ENCODE data around the gene PACSIN1.

The PACSIN1 gene

GRCh38 chr6:34557228-34557627 lies 91.4 kb downstream of the PACSIN1 start:
- no peaks in the 10 kb centered on the region for H3K36me3 ChIP-seq
- peaks cover 38% of the 10 kb centered on the region for H3K4me1 ChIP-seq
- no peak overlapping the region for H3K9ac ChIP-seq
- no peaks in the 10 kb centered on the region for H3K27me3 ChIP-seq
- no peak overlapping the region for H3K4me2 ChIP-seq
- peaks cover 11% of the 10 kb centered on the region for H3K9me3 ChIP-seq
- no peak for TF ChIP-seq Cebpa-rat (IDR thresholded peaks at IDR 0.05)
- H3K4me3 ChIP-seq = no peak overlapping the region
- no peak overlapping the region for H3K27ac ChIP-seq
- no peaks in the 10 kb centered on the region for H4K20me1 ChIP-seq

GRCh38 chr6:34558172-34558714 lies 92.4 kb downstream of the PACSIN1 start:
- no peak for TF ChIP-seq Cebpa-rat (IDR thresholded peaks at IDR 0.05)
- no peak overlapping the region for H3K4me2 ChIP-seq
- no peaks in the 10 kb centered on the region for H3K36me3 ChIP-seq
- H3K9me3 ChIP-seq = peaks cover 11% of the 10 kb centered on the region
- no peaks in the 10 kb centered on the region for H4K20me1 ChIP-seq
- H3K4me3 ChIP-seq = no peak overlapping the region
- no peak overlapping the region for H3K27ac ChIP-seq
- H3K27me3 ChIP-seq = no peaks in the 10 kb centered on the region
- H3K9ac ChIP-seq = no peak overlapping the region
- peaks cover 38% of the 10 kb centered on the region for H3K4me1 ChIP-seq

- no peaks in the 10 kb centered on the region for H4K20me1 ChIP-seq
- peaks cover 11% of the 10 kb centered on the region for H3K9me3 ChIP-seq
- no peak overlapping the region for H3K4me2 ChIP-seq
Observed at GRCh38 chr6:34559651-34560365, 93.9 kb downstream of the PACSIN1 start.

GRCh38 chr6:34560366-34561226 lies 94.7 kb downstream of the PACSIN1 start:
- Histone ChIP-seq H3K4me1 (peaks cover 16% of the 10 kb centered on the region), H3K36me3 (no peaks in the 10 kb centered on the region), H4K20me1 (no peaks in the 10 kb centered on the region), H3K4me3 (no peak overlapping the region), H3K27ac (no peak overlapping the region), H3K27me3 (no peaks in the 10 kb centered on the region), H3K9ac (no peak overlapping the region), H3K9me3 (peaks cover 11% of the 10 kb centered on the region), H3K4me2 (no peak overlapping the region)
- no peak for TF ChIP-seq Cebpa-rat (IDR thresholded peaks at IDR 0.05)

More at GRCh38 chr6:34559651-34560365, 93.9 kb downstream of the PACSIN1 start:
- no peaks in the 10 kb centered on the region for H3K36me3 ChIP-seq
- no peak overlapping the region for H3K4me3 ChIP-seq
- peaks cover 24% of the 10 kb centered on the region for H3K4me1 ChIP-seq
- H3K9ac ChIP-seq = no peak overlapping the region
- H3K27ac ChIP-seq = no peak overlapping the region
- no peaks in the 10 kb centered on the region for H3K27me3 ChIP-seq
- no peak for TF ChIP-seq Cebpa-rat (IDR thresholded peaks at IDR 0.05)

GRCh38 chr6:34561227-34561530 lies 95.3 kb downstream of the PACSIN1 start:
- TF ChIP-seq Cebpa-rat (IDR thresholded peaks at IDR 0.05) = no peak
- Histone ChIP-seq H3K9me3 (peaks cover 11% of the 10 kb centered on the region), H3K27ac (no peak overlapping the region), H3K36me3 (no peaks in the 10 kb centered on the region), H3K4me1 (peaks cover 10% of the 10 kb centered on the region; the same call in 1 of the 2 replicates), H4K20me1 (no peaks in the 10 kb centered on the region), H3K9ac (no peak overlapping the region), H3K27me3 (no peaks in the 10 kb centered on the region), H3K4me3 (no peak overlapping the region), H3K4me2 (no peak overlapping the region)

- no peak for TF ChIP-seq Cebpa-rat (IDR thresholded peaks at IDR 0.05)
- Histone ChIP-seq H4K20me1 (no peaks in the 10 kb centered on the region), H3K4me2 (no peak overlapping the region), H3K4me1 (peaks cover 2% of the 10 kb centered on the region; the same call in 1 of the 2 replicates), H3K4me3 (no peak overlapping the region), H3K9ac (no peak overlapping the region), H3K36me3 (no peaks in the 10 kb centered on the region), H3K27me3 (no peaks in the 10 kb centered on the region), H3K9me3 (peaks cover 11% of the 10 kb centered on the region), H3K27ac (no peak overlapping the region)
Observed at GRCh38 chr6:34562350-34562749, 96.5 kb downstream of the PACSIN1 start.

GRCh38 chr6:34562861-34563512 lies 97.1 kb downstream of the PACSIN1 start:
- Histone ChIP-seq H3K4me3 (no peak overlapping the region), H3K4me1 (no peaks in the 10 kb centered on the region), H3K4me2 (no peak overlapping the region), H4K20me1 (no peaks in the 10 kb centered on the region), H3K36me3 (no peaks in the 10 kb centered on the region), H3K9me3 (peaks cover 9% of the 10 kb centered on the region), H3K27ac (no peak overlapping the region), H3K27me3 (no peaks in the 10 kb centered on the region), H3K9ac (no peak overlapping the region)
- no peak for TF ChIP-seq Cebpa-rat (IDR thresholded peaks at IDR 0.05)

- H3K4me1 ChIP-seq = no peaks in the 10 kb centered on the region
- no peak overlapping the region for H3K27ac ChIP-seq
- H3K4me2 ChIP-seq = no peak overlapping the region
- TF ChIP-seq Cebpa-rat (IDR thresholded peaks at IDR 0.05) = no peak
- no peak overlapping the region for H3K4me3 ChIP-seq
- H3K9me3 ChIP-seq = peaks cover 4% of the 10 kb centered on the region
- H3K36me3 ChIP-seq = no peaks in the 10 kb centered on the region
- H3K27me3 ChIP-seq = no peaks in the 10 kb centered on the region
- no peak overlapping the region for H3K9ac ChIP-seq
- no peaks in the 10 kb centered on the region for H4K20me1 ChIP-seq
Observed at GRCh38 chr6:34563513-34563870, 97.6 kb downstream of the PACSIN1 start.

GRCh38 chr6:34564181-34564580 lies 98.3 kb downstream of the PACSIN1 start:
- no peaks in the 10 kb centered on the region for H3K9me3 ChIP-seq
- TF ChIP-seq Cebpa-rat (IDR thresholded peaks at IDR 0.05) = no peak

More at GRCh38 chr6:34564181-34564580, 98.3 kb downstream of the PACSIN1 start:
- no peaks in the 10 kb centered on the region for H3K27me3 ChIP-seq
- H3K4me2 ChIP-seq = no peak overlapping the region
- no peak overlapping the region for H3K4me3 ChIP-seq
- H4K20me1 ChIP-seq = no peaks in the 10 kb centered on the region
- H3K4me1 ChIP-seq = no peaks in the 10 kb centered on the region
- no peaks in the 10 kb centered on the region for H3K36me3 ChIP-seq
- no peak overlapping the region for H3K9ac ChIP-seq
- no peak overlapping the region for H3K27ac ChIP-seq

Data from BLaER1 (cell line).